H9 (cell line): ENCODE results near the gene AMBRA1. TPM values are rescaled to one million over a fixed set of nuclear protein-coding genes. Genes with fewer than 3 reads are reported as not detected.
A peak's percentile ranks its signal among the peaks of the same experiment; 100 is the strongest.

Experiments
- DNase-seq: peaks from one replicate; pipeline ENCODE4 v3.0.0-alpha.2; 2017
- H2AFZ ChIP-seq: one replicate; pipeline ENCODE4 v1.6.1; 2013; ENCODE audit warnings: mild to moderate bottlenecking, low read length, control low read depth, moderate library complexity
- H2AK5ac ChIP-seq: 2 replicates; pipeline ENCODE4 v1.6.1; 2013; ENCODE audit warnings: low read length, control low read depth, mixed read lengths; ENCODE audit not compliant: insufficient read length
- H2BK120ac ChIP-seq: one replicate; pipeline ENCODE4 v1.6.1; 2013; ENCODE audit warnings: low read depth, mild to moderate bottlenecking, low read length, control low read depth, inconsistent platforms; ENCODE audit not compliant: poor library complexity, severe bottlenecking
- H2BK12ac ChIP-seq: 2 replicates; pipeline ENCODE4 v1.6.1; 2013; ENCODE audit warnings: low read length, control low read depth, mixed read lengths, low read depth; ENCODE audit not compliant: insufficient read length
- H2BK15ac ChIP-seq: 2 replicates; pipeline ENCODE4 v1.6.1; 2013; ENCODE audit warnings: low read depth, low read length, control low read depth
- H2BK20ac ChIP-seq: one replicate; pipeline ENCODE4 v1.6.1; 2013; ENCODE audit warnings: low read depth, mild to moderate bottlenecking, low read length, control low read depth, inconsistent platforms; ENCODE audit not compliant: poor library complexity, severe bottlenecking
- H2BK5ac ChIP-seq: 2 replicates; pipeline ENCODE4 v1.6.1; 2013; ENCODE audit warnings: low read length, control low read depth, mixed read lengths; ENCODE audit not compliant: insufficient read length
- H3K14ac ChIP-seq: 2 replicates; pipeline ENCODE4 v1.6.1; 2013; ENCODE audit warnings: low read length, control low read depth; ENCODE audit not compliant: insufficient read depth
- H3K18ac ChIP-seq: 2 replicates; pipeline ENCODE4 v1.6.1; 2013; ENCODE audit warnings: low read depth, mild to moderate bottlenecking, mixed read lengths, low read length, control low read depth; ENCODE audit not compliant: insufficient read length
- H3K23ac ChIP-seq: 2 replicates; pipeline ENCODE4 v1.6.1; 2013; ENCODE audit warnings: low read length, control low read depth, mixed read lengths, low read depth; ENCODE audit not compliant: insufficient read length
- H3K23me2 ChIP-seq: 2 replicates; pipeline ENCODE4 v1.6.1; 2013; ENCODE audit warnings: low read depth, mild to moderate bottlenecking, mixed read lengths, low read length, control low read depth; ENCODE audit not compliant: insufficient read length, poor library complexity, severe bottlenecking
- H3K27ac ChIP-seq: 2 replicates; pipeline ENCODE4 v1.5.1; 2013; ENCODE audit warnings: low read length, control low read depth, mixed read lengths, low read depth; ENCODE audit not compliant: insufficient read length
- H3K27me3 ChIP-seq: 2 replicates; pipeline ENCODE4 v1.6.1; 2013; ENCODE audit warnings: low read length, control low read depth, inconsistent platforms; ENCODE audit not compliant: insufficient read depth
- H3K4ac ChIP-seq: 2 replicates; pipeline ENCODE4 v1.6.1; 2013; ENCODE audit warnings: low read depth, mild to moderate bottlenecking, control low read depth, inconsistent platforms, low read length, moderate library complexity
- H3K4me1 ChIP-seq: 2 replicates; pipeline ENCODE4 v1.6.1; 2013; ENCODE audit warnings: low read length, control low read depth, inconsistent platforms; ENCODE audit not compliant: insufficient read depth
- H3K4me2 ChIP-seq: 2 replicates; pipeline ENCODE4 v1.6.1; 2013; ENCODE audit warnings: low read length, control low read depth, mixed read lengths; ENCODE audit not compliant: insufficient read length, insufficient read depth
- H3K56ac ChIP-seq: 2 replicates; pipeline ENCODE4 v1.6.1; 2013; ENCODE audit warnings: low read depth, mild to moderate bottlenecking, mixed read lengths, low read length, control low read depth; ENCODE audit not compliant: insufficient read length
- H3K79me1 ChIP-seq: 2 replicates; pipeline ENCODE4 v1.6.1; 2013; ENCODE audit warnings: low read depth, mild to moderate bottlenecking, moderate library complexity, low read length, control low read depth, inconsistent platforms; ENCODE audit not compliant: insufficient read depth, poor library complexity, severe bottlenecking
- H3K79me2 ChIP-seq: 2 replicates; pipeline ENCODE4 v1.6.1; 2013; ENCODE audit warnings: low read length, control low read depth, inconsistent platforms; ENCODE audit not compliant: insufficient read depth
- H3K9ac ChIP-seq: 2 replicates; pipeline ENCODE4 v1.6.1; 2013; ENCODE audit warnings: low read length, control low read depth, mixed read lengths; ENCODE audit not compliant: insufficient read length; ENCODE audit errors: extremely low read depth
- H3K9me3 ChIP-seq: one replicate; pipeline ENCODE4 v1.6.1; 2013; ENCODE audit warnings: low read depth, low read length, inconsistent platforms; ENCODE audit not compliant: control insufficient read depth
- H3T11ph ChIP-seq: one replicate; pipeline ENCODE4 v1.6.1; 2013; ENCODE audit warnings: mild to moderate bottlenecking, low read length, control low read depth, inconsistent platforms
- H4K20me1 ChIP-seq: one replicate; pipeline ENCODE4 v1.6.1; 2013; ENCODE audit not compliant: control insufficient read depth, insufficient read length, insufficient read depth
- H4K5ac ChIP-seq: 2 replicates; pipeline ENCODE4 v1.6.1; 2013; ENCODE audit warnings: low read depth, mild to moderate bottlenecking, mixed read lengths, low read length, control low read depth; ENCODE audit not compliant: insufficient read length
- H4K8ac ChIP-seq: replicated peaks from 2 replicates; pipeline ENCODE4 v1.6.1; 2013; ENCODE audit warnings: low read length, control low read depth, mixed read lengths, low read depth; ENCODE audit not compliant: insufficient read length
- H4K91ac ChIP-seq: 2 replicates; pipeline ENCODE4 v1.6.1; 2013; ENCODE audit warnings: low read depth, mild to moderate bottlenecking, moderate library complexity, mixed read lengths, low read length, control low read depth; ENCODE audit not compliant: insufficient read length
- H3K27ac Mint-ChIP-seq, 3 experiments: 2 replicates in 2 of 3; 3 replicates in 1 of 3; pipeline ENCODE4 v1.8.0; 2020 to 2021; ENCODE audit warnings: mixed read lengths in 3 of 3, mild to moderate bottlenecking in 1 of 3, moderate library complexity in 1 of 3
- H3K27me3 Mint-ChIP-seq: 2 replicates; pipeline ENCODE4 v1.8.0; 2021; ENCODE audit warnings: low read depth, mild to moderate bottlenecking, moderate library complexity, mixed read lengths
- H3K36me3 Mint-ChIP-seq, 3 experiments: 2 replicates in 2 of 3; 3 replicates in 1 of 3; pipeline ENCODE4 v1.8.0; 2020 to 2021; ENCODE audit warnings: low read depth in 3 of 3, mixed read lengths in 3 of 3; ENCODE audit not compliant: insufficient read depth in 1 of 3
- H3K4me1 Mint-ChIP-seq, 2 experiments: 2 replicates each; pipeline ENCODE4 v1.8.0; 2020; ENCODE audit warnings: mixed read lengths in 2 of 2
- H3K4me3 Mint-ChIP-seq, 2 experiments: 2 replicates in 1 of 2; 3 replicates in 1 of 2; pipeline ENCODE4 v1.8.0; 2020 to 2021; ENCODE audit warnings: mild to moderate bottlenecking in 2 of 2, mixed read lengths in 2 of 2, moderate library complexity in 1 of 2
- H3K9me3 Mint-ChIP-seq, 2 experiments: 2 replicates in 1 of 2; 3 replicates in 1 of 2; pipeline ENCODE4 v1.8.0; 2020; ENCODE audit warnings: mild to moderate bottlenecking in 2 of 2, mixed read lengths in 2 of 2, moderate library complexity in 1 of 2
- CTCF ChIP-seq: fragments of 200-600 bp; sonication (generic); conservative IDR thresholded peaks from 3 replicates; pipeline ENCODE4 v1.8.0; 2021; ENCODE audit warnings: antibody characterized with exemption, mild to moderate bottlenecking
- WGBS: extraction: QIAGEN DNeasy Blood & Tissue Kit; methylation state at CpG from one replicate; pipeline ENCODE4 v1.1.7; 2013; ENCODE audit warnings: missing lambda C conversion rate, low lambda C conversion rate, mixed read lengths; ENCODE audit not compliant: insufficient read length; ENCODE audit errors: extremely low coverage; 5-methylcytosine and 5-hydroxymethylcytosine counted together
- total RNA-seq: library from RNA; stranded (reverse); gene quantifications from 2 replicates; pipeline ENCODE4 v1.2.1, GENCODE V29; 2021

Gene AMBRA1
- total RNA-seq, 1 experiment from 2014 or later = 37.5 TPM

DNA sequence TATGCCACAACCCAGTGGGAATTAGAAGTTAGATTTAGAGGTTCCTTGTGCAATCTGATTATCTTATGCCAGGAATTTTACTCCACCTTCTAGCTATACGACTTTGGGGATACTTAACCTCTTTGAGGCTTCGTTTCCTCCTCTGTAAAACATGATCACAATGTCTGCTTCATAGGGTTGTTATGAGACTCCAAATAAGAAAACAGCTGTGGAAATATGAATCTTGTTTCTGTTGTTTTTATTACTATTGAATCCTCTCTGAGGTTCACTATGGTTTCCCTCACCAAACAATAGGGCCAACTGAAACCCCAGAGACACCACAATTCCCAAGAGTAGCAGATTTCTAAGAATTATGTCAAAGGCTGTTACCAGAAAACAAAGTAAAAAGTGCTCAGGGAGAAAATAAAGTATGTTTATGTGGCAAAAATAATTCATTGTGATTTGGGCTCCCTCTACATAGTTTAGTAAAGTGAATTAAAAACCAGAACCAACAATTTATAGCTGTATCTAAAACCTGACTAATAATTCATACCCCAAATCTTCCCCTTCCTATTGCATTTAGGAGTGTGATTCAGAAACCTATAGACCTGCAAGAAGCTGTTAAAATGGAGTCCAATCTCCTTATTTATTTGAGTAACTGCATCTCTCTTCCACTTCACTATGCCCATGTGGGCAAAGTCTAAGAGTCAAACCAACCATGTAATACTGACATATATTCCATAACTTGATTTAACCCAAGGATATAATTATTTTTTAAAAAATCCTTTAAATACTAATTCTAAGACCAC, 38.4 kb downstream of the AMBRA1 start:
- Mint-ChIP-seq H3K36me3 (no peaks in the 10 kb centered on the region), H3K4me3 (no peak overlapping the region), H3K4me1 (peaks cover 18 to 27% of the 10 kb centered on the region in 2 experiments), H3K27me3 (no peaks in the 10 kb centered on the region), H3K9me3 (no peaks in the 10 kb centered on the region), H3K27ac (peak overlapping the region in 1 of 3 experiments; percentile 95; a peak in 3 of 7 replicates)
- no peak overlapping the region for H3K9ac ChIP-seq
- no peak overlapping the region for H3K14ac ChIP-seq
- H2AFZ ChIP-seq = no peak overlapping the region
- H3K23ac ChIP-seq = no peak overlapping the region
- no peak overlapping the region for H4K8ac ChIP-seq
- no peak overlapping the region for H3K4me2 ChIP-seq
- no peak overlapping the region for H2BK20ac ChIP-seq
- no peak overlapping the region for H2BK12ac ChIP-seq
- H3K27ac ChIP-seq = peak overlapping the region; percentile 39
- H3K9me3 ChIP-seq = no peaks in the 10 kb centered on the region
- no peak overlapping the region for H2BK120ac ChIP-seq
- TF ChIP-seq CTCF = no peak
- no peak overlapping the region for H3K4ac ChIP-seq
- peaks cover 3% of the 10 kb centered on the region; the same call in 1 of the 2 replicates for H3K4me1 ChIP-seq
- H2BK15ac ChIP-seq = no peak overlapping the region
- H4K91ac ChIP-seq = no peak overlapping the region
- no CpG with 5 or more reads among the region's 2 CpGs for WGBS
- H3K27me3 ChIP-seq = no peaks in the 10 kb centered on the region
- H3K79me2 ChIP-seq = peaks cover 1% of the 10 kb centered on the region; the same call in 1 of the 2 replicates
- no peak overlapping the region for H4K5ac ChIP-seq
- no peak overlapping the region for H2AK5ac ChIP-seq
- H3K79me1 ChIP-seq = peaks cover 4% of the 10 kb centered on the region
- no peak for DNase-seq
- no peak overlapping the region for H3K56ac ChIP-seq
- H3K18ac ChIP-seq = no peak overlapping the region
- H3T11ph ChIP-seq = no peak overlapping the region
- H4K20me1 ChIP-seq = no peaks in the 10 kb centered on the region
- H3K23me2 ChIP-seq = no peaks in the 10 kb centered on the region
- no peak overlapping the region for H2BK5ac ChIP-seq
